ENCODE results near the gene STRBP.
A peak's percentile ranks its signal among the peaks of the same experiment; 100 is the strongest.
"Not testable (repeated sequence)": the region's sequence is repeated elsewhere in the genome, so short reads cannot be mapped to it uniquely, and the experiment has no call there.

The STRBP gene

DNA sequence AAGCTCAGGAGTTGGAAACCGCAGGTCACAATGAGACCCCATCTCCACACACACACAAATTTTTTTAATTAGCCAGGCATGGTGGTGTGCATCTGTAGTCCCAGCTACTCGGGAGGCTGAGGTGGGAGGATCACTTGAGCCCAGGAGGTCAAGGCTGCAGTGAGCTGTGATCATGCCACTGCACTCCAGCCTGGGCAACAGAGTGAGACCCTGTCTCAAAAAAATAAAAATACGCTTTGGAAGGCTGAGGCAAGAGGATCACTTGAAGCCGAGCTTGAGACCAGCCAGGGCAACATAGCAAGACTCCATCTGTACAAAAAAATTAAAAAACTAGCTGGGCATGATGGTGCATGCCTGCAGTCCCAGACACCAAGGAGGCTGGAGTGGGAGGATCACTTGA is 19.2 kb downstream of the STRBP start:
- not testable (repeated sequence) for DNase-seq (ENCODE audit: low spot score)

DNA sequence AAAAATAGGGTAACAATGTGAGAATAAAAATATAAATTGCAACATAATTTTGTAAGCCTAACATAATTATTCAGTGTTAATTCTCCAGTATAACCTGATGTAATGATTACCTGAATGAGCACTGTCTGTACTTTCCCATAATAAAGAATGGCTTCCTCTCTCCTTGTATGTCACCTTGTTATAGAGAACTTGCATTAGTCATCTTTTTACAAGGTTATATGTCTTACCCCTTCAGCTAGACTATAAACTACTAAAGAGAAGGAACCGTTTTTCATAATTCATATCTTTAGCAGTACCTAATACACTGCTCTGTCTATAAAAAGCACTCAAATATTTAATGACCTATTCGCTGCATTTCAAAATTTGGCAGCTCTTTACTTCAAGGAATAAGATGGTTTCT is 19.8 kb downstream of the STRBP start:
- no peak for DNase-seq (ENCODE audit: low spot score)

DNA sequence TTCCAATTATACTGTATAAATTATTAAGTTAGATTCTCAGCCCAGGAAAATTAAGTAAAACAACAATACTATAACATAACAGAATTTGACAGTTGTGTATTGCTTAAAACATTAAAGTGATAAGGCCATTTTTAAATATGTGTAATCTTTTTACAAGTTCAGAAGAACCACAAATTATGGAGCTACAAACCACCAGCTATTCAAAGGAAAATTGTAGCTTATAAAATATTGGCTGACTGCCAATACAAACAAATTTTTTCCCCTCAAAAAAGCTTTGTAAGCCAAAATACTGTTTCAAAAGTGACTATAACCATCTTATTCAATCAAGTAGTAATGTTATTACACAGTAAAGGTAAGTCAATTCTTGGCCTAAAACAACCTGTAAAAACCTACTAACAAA is 21.9 kb downstream of the STRBP start:
- DNase-seq (ENCODE audit: low spot score), result no peak

DNA sequence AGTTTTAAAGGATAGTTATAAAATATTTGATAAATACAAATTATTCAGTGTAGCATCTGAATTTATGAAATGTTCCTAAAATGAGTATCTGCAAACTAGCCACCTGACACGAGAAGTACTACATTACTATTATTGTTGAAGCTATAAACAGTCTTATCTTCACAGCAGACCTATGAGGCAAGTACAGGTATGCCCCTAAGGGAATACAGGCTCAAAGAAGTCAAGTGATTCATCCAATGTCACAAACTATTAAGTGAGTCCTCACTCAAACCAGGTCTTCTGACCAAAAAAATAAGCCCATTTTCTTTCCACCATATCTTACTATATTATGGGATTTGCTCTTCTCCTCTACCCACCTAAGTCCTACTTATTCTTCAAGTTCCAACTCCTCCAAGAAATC is 28.7 kb downstream of the STRBP start:
- no peak for DNase-seq (ENCODE audit: low spot score)

DNA sequence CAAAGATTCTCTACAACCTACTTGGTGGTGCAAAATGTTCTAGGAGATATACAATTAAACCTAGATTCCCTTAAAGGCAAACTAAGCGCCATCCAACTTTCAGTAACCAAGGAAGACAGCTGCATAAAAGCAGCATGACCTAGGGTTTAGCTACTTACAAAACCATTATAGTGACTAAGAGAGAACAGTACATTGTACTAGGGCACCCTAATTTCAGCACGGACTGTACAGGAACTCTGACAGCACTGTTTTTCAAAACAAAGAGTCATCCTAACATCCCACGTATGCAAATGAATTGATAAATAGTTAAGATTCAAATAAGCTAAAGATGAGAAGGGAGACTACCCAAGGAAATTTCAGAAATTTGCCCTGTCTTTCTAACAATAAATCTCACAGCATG is 30.0 kb downstream of the STRBP start:
- no peak for DNase-seq (ENCODE audit: low spot score)

DNA sequence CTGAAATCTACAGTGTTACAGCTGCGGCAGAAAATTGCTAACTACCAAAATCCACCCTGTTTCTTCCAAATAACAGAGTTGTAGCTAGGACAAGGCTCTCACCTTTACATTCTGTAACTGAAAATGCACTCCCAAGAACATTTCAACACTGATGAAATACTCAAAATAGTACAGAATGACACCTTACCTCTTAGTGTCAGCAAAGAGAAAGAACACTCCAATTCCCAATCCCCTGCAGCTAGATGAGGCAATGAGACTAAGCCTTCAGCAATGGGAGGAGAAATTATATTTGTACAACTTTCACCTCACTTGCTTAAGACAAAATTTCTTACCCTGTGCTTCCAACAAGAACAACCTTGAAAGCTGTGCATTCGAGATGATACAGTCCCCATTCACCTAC is 31.2 kb downstream of the STRBP start:
- DNase-seq (ENCODE audit: low spot score), result no peak

DNA sequence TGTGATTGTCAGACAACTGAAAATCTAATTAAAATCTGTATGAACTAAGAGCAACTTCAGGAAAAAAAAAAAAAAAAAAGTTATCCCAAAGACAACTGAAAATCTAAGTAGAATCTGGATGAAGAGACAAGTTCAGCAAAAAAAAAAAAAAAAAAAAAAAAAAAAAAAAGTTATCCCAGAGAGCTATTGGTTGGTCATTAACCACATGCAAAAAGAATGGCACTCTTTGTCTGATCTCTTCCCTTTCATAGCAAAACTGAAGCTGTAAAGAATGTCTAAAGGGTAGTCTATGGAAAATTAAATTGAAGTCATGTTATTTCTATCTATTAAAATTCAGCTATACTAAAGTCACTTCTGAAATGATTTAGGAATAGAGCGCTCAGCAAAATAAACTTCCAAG is 32.9 kb downstream of the STRBP start:
- DNase-seq (ENCODE audit: low spot score), result no peak

DNA sequence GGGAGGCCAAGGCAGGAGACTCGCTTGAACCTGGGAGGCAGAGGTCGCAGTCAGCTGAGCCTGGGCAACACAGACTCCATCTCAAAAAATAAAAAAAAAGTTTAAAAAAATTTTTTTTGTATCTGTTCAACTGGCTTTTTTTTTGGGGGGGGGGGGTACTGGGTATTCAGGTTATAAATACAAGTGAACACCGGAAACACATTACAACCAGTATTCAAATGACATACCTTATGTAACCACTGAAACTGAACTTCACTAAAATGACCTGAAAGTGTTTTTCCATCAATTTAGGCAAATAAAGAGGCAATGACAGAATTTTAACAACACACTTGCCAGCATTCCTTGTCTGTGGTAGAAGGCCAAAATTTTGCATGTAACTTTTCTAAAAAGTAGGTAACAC is 33.5 kb downstream of the STRBP start:
- no peak for DNase-seq (ENCODE audit: low spot score)

DNA sequence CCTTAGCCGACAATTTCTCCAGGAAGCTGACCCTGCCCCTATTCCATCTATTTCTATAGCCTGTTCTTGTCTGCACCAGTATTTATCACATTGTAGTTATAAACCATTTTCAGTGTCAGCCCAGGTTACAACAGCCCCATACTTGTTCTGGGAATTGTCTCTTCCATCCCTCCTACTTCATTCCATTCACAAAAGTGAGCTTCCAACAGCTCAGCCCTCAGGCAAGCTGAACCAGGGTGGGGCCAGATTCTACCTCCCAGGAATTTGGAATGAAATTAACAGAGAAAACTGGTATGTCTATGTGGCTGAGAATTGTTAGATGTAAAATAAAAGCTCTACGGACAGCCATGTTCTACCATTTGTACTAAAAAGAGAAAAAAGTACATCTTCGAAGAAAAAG is 36.1 kb downstream of the STRBP start:
- DNase-seq (ENCODE audit: low spot score), result no peak

DNA sequence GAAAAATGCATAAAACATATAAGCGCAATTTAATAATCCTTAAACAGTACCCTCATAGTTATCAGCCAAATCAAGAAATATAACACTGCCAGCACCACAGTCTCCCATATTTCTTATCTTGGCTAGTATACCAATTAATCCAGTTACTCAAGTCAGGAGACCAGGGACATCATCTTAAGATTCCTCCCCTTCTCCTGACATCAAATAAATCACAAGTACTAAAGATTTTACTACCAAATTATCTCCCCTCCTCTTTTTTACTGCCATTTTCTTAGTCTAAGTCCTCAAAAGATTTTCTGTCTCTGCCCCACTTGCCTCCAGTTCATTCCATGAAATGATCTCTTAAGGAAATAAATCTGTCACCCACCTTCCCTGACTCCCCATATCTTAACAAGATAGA is 37.0 kb downstream of the STRBP start:
- DNase-seq (ENCODE audit: low spot score), result no peak

DNA sequence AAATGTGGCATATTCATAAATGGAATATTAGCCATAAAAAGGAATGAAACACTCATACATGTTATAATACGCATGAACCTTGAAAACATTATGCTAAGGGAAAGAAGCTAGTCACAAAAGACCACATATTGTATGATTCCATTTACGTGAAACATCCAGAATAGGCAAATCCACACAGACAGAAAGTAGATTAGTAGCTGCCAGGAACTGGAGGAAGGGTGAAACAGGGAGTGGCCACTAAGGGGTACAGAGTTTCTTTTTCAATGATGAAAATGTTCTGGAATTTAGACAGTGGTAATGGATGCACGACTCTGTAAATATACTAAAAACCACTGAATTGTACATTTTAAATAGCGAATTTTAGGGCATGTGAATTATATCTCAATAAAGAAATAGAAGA is 39.4 kb downstream of the STRBP start:
- no peak for DNase-seq (ENCODE audit: low spot score)

DNA sequence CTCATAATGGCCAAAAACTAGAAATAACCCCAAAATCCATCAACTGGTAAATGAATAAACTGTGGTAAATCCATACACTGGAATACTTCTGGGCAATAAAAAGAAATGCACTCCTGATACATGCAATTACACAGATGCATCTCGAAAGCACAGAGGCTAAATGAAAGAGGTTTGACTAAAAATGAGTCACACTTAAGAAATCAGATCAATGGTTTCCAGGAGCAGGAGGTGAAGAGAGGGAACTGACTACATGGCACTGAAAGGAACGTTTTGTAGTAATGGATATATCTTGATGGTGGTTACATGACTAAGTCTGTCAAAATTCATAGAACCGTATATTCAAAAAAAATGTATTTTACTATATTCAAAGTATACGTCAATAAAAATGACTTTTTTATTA is 42.4 kb downstream of the STRBP start:
- DNase-seq (ENCODE audit: low spot score), result no peak

DNA sequence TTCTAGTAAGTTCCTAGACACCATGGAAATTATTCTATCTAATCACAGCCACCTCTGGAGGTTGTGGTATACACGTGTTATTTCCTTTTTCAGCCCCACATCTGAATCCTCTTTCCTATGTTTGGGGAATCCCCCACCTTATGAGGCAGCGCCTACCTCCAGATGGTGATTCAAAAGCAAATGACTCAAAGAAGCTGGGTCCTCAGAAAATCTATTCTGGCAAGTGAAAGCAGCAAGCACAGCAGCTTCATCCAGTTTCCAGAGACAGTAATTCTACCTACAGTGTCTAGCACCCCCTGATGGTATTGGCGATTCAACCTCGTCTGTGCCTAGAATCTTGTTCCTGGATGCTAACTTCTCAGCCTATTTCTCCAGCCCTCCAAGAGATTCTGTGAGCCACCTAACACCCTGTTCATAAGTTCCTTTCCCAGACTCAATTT is 43.0 kb downstream of the STRBP start:
- DNase-seq (ENCODE audit: low spot score), result peak; percentile 64

DNA sequence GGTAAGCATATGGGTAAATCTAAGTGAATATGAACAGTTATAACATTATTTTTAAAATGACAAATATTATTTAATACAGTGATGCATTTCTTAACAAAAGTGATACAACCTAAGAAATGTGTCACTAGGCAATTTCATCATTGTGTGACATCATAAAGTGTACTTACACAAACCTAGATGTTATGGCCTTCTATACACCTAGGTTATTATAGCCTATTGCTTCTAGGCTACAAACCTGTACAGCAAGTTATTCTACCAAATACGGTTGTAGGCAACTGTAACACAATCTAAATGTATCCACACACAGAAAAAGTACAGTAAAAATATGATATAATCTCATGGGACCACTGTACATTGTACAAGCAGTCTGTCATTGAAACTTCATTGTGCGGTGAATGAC is 48.3 kb downstream of the STRBP start:
- DNase-seq (ENCODE audit: low spot score), result no peak

DNA sequence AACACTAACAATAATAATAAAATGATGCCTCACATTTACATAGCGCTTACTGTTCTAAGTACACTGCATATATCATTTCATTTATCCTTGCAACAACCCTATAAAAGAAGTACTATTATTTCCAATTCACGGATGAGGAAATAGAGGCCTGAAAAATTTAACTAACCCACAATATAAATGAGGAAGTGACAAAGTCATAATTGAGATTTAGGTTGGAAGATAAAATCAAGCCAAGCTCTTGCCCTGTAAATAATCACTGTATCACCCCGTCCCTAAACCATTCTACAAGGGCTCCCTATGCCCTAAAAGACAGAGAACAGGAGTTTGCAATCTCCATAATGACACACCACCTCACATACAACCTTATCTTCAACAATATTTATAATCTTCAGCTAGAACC is 49.6 kb downstream of the STRBP start:
- no peak for DNase-seq (ENCODE audit: low spot score)

DNA sequence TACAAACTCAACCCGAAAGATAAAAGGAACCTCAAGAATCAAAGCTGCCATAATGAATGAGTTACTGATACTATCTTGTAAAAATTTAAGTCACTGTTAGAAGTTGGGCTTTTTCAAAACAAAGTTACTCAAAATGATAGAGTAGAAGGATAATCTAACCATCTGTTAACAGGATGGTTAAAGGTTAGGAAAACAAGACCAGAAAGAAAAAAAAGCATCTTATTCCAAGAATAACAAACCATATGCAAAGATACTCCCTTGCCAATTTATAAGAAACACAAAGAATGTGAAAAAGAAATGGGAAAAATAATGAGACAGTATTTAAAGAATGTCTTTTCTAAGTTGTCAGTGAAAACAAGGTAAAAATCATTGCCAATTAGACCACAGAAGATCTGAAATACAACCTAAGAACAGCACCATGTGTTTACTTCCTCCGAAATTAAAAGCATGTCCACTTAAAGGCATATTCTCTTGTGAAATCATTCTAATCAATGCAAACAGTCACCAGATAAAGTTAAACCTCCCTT is 51.2 kb downstream of the STRBP start:
- DNase-seq (ENCODE audit: low spot score), result no peak

DNA sequence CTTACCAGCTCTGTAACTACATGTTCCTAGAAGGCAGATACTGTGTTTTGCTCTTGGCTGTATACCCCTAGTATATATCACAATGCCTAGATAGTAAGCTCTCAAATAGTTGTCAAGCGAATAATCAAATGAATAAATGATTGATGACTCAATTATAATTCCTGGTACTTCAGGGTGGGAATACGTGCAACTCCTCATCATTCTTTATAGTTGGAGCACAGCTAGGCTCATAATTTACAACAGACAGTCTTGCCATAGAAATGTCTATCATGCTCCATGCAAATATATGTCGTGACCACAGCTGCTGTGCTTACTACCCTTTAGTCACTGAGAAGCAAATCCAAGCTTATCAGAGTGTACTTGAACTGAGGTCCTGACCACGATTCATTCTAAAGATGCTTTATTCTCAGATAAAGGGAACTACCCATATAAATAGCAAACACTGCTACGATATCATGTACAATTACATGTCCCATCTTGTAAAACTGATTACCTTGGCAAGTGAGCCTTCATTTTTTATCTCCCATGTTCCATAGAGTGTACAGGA is 52.1 kb downstream of the STRBP start:
- no peak for DNase-seq (ENCODE audit: low spot score)

DNA sequence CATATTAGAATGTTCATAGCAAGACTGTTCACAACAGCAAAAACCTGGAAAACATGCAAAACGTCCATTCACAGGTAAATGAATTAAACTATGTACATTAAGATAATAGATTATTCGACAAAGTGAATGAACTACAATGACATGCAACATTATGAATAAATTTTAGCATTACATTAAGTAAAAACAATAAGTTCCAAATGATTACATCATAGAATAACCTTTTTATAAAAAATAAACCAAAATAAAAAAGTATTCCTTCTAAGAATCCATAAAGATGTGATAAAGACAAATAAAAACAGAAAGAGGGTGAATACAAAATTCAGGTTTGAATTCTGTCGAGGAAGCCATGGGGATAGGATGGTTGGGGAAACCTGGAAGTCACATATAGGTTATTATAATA is 57.3 kb downstream of the STRBP start:
- no peak for DNase-seq (ENCODE audit: low spot score)

DNA sequence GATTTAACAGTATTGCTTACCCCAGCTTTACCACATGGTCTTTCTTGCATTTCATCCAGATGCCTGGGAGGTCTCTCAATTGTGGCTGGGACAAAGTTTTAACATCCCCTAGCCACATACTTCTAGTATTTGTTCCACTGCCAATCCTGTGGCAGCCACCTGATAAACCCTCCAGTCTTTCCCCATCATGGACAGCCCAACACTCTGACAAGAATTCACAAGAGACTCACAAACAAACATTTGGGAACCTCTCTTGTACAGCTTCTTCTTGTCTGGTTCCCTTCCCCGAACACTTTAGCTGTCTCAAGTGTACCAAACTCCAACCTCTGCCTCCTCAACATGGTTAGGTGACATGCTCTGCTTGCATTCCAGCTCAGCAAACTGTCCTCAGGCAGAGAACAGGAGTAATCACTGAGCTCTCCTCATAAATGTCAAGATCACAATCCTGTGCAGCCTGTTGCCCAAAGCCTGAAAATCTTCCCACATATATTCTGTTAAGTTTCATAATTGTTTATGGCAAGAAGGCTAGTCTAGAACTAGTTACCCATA is 59.7 kb downstream of the STRBP start:
- DNase-seq (ENCODE audit: low spot score), result no peak

DNA sequence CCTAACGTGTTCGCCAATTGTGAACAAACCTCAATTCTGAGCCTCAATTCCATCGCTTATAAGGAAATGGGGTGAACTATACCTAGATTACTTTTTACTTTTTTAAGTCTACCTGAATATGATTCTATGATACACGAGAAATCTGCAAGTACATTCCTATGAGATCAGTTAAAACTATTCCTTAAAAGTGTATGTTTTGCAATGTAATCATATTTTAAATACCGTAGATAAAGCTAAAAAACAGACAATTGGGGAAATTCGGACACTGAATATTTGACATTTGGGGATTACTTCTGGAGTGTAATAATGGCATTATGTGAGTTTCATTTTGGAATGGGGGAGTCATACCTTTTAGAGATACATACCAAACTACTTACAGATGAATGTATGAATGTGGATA is 62.3 kb downstream of the STRBP start:
- no peak for DNase-seq (ENCODE audit: low spot score)

DNA sequence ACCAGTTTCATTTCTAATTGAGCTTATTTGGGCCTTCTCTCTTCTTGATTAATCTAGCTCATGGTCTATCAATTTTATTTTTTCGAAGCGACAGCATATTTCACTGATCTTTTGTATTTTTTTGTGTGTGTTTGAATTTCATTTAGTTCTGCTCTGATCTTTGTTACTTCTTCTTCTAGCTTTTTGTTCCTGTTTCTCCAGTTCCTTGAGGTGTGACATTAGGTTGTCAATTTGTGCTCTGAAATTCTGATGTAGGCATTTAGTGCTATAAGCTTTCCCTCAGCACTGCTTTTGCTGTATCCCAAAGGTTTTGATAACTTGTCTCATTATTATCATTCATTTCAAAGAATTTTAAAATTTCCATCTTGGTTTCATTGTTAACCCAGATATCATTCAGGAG is 67.3 kb downstream of the STRBP start:
- no peak for DNase-seq (ENCODE audit: low spot score)

DNA sequence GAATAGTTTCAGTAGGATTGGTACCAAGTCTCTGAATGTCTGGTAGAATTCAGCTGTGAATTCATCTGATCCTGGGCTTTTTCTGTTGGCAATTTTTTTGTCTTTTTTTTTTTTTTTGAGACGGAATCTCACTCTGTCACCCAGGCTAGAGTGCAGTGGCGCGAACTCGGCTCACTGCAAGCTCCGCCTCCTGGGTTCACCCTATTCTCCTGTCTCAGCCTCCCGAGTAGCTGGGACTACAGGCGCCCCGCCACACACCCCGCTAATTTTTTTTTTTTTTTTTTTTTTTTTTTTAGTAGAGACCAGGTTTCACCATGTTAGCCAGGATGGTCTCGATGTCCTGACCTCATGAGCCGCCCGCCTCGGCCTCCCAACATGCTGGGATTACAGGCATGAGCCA is 67.9 kb downstream of the STRBP start:
- DNase-seq (ENCODE audit: low spot score), result not testable (repeated sequence)

DNA sequence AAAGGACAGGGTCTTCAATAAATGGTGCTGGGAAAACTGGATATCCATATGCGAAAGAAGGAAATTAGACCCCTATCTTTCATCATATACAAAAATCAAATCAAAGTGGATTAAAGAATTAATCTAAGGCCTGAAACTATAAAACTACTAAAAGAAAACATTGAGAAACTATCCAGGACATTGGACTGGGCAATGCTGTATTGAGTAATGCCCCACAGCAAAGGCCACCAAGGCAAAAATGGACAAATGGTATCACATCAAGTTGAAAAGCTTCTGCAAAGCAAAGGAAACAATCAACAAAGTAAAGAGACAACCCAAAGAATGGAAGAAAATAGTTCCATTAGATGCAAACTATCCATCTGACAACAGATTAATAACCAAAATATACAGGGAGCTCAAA is 72.3 kb downstream of the STRBP start:
- DNase-seq (ENCODE audit: low spot score), result no peak

DNA sequence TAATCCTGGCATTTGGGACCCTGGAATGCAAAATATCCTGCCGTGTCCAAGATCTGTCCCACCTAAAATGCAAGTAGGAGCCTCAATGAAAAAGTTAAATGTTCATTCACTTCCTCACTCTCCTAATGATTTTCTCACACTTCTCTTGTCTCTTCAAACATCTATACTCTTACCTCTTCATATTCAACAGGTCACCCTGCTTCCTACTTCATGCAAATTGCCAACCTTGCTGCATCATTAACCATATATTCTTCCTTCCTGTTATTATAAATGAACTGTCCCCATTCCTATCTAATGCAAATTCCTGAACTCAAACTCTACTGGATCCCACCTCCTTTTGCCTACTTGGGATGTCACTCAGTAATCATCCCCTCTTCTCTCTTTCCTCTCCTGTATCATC is 74.4 kb downstream of the STRBP start:
- DNase-seq (ENCODE audit: low spot score), result no peak

DNA sequence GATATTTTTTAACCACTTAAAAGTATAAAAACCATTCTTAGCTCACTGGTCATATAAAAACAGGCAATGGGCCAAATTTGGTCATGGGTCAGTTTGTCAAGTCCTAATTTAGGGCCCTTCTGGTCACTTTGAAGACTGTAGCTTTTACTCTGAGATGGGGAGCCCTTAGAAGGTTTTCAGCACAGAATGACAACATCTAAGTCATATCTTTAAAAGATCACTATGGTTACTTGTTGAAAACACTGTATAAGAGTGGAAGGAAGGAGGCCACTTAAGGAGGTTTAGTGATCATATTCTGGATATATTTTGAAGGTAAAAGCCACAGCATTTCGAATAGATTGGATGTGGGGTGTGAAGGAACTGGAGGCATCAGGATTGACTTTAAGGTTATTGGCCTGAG is 76.7 kb downstream of the STRBP start:
- DNase-seq (ENCODE audit: low spot score), result no peak
